HEK293 (cell line): ENCODE measurements around the gene TTC4.

ENCODE experiments used
- CTCF ChIA-PET: fragments of 350-600 bp; formaldehyde crosslinking; extraction: SDS; loops from one replicate; lab custom pipeline; 2021; ENCODE audit warnings: antibody characterized with exemption; lab: Yijun Ruan, JAX
- POLR2A ChIA-PET: fragments of 300-600 bp; formaldehyde crosslinking; extraction: SDS; loops from one replicate; lab custom pipeline; 2020; ENCODE audit warnings: antibody characterized with exemption, inconsistent platforms; lab: Yijun Ruan, JAX
- H3K27ac ChIP-seq: fragments of 200-500 bp; sonication (Bioruptor generic); 2 replicates; pipeline ENCODE4 v1.5.1; 2014; ENCODE audit warnings: low read depth, low read length, control low read depth, inconsistent platforms; ENCODE audit errors: extremely low read depth
- H3K36me3 ChIP-seq, 2 experiments: fragments of 200-500 bp in 1 of 2; sonication (Bioruptor generic) in 1 of 2; 1 replicate in 1 of 2; 2 replicates in 1 of 2; pipeline ENCODE4 v1.5.1; 2014 to 2017; ENCODE audit warnings: inconsistent platforms in 2 of 2, low read length in 2 of 2; ENCODE audit not compliant: control insufficient read depth in 2 of 2, insufficient read depth in 1 of 2
- H3K4me1 ChIP-seq: fragments of 200-500 bp; sonication (Bioruptor generic); 2 replicates; pipeline ENCODE4 v1.5.1; 2014; ENCODE audit warnings: mild to moderate bottlenecking, low read length, inconsistent platforms; ENCODE audit not compliant: control insufficient read depth, insufficient read depth
- H3K4me3 ChIP-seq: 2 replicates; pipeline ENCODE4 v1.5.1; 2011; ENCODE audit warnings: low read depth, mild to moderate bottlenecking, control low read depth, low read length, moderate library complexity
- H3K9me3 ChIP-seq: fragments of 200-500 bp; sonication (Bioruptor generic); 2 replicates; pipeline ENCODE4 v1.5.1; 2014; ENCODE audit warnings: low read depth, low read length, inconsistent platforms; ENCODE audit not compliant: control insufficient read depth, insufficient read depth
- EGR2 ChIP-seq: fragments of 450-650 bp; formaldehyde crosslinking; IDR thresholded peaks from 2 replicates; pipeline ENCODE4 v1.5.1; 2016; ENCODE audit warnings: low read depth, missing biosample characterization, missing genetic modification characterization
- GFI1B ChIP-seq: fragments of 450-650 bp; formaldehyde crosslinking; IDR thresholded peaks from 2 replicates; pipeline ENCODE4 v1.5.1; 2016; ENCODE audit warnings: missing biosample characterization, missing genetic modification characterization
- HOXC10 ChIP-seq: sonication (generic); formaldehyde crosslinking; IDR thresholded peaks from 2 replicates; pipeline ENCODE4 v1.8.1; 2023; ENCODE audit warnings: mild to moderate bottlenecking, missing genetic modification reagents
- ZBTB17 ChIP-seq: fragments of 450-650 bp; formaldehyde crosslinking; IDR thresholded peaks from 2 replicates; pipeline ENCODE4 v1.5.1; 2016; ENCODE audit warnings: missing biosample characterization, missing genetic modification characterization
- ZBTB21 ChIP-seq: fragments of 450-650 bp; formaldehyde crosslinking; IDR thresholded peaks from 2 replicates; pipeline ENCODE4 v1.5.1; 2017; ENCODE audit warnings: missing biosample characterization, missing genetic modification characterization
- ZFHX2 ChIP-seq: fragments of 450-650 bp; formaldehyde crosslinking; conservative IDR thresholded peaks from 2 replicates; pipeline ENCODE4 v1.5.1; 2016; ENCODE audit warnings: missing biosample characterization, missing genetic modification characterization
- ZIC2 ChIP-seq: fragments of 450-650 bp; formaldehyde crosslinking; IDR thresholded peaks from 2 replicates; pipeline ENCODE4 v1.5.1; 2016; ENCODE audit warnings: missing biosample characterization, missing genetic modification characterization
- ZNF132 ChIP-seq: fragments of 450-650 bp; formaldehyde crosslinking; IDR thresholded peaks from 2 replicates; pipeline ENCODE4 v1.5.1; 2017; ENCODE audit warnings: missing biosample characterization, missing genetic modification characterization, borderline replicate concordance
- ZNF138 ChIP-seq: fragments of 450-650 bp; formaldehyde crosslinking; IDR thresholded peaks from 2 replicates; pipeline ENCODE4 v1.5.1; 2016; ENCODE audit warnings: missing biosample characterization, missing genetic modification characterization, borderline replicate concordance
- ZNF175 ChIP-seq: fragments of 450-650 bp; formaldehyde crosslinking; IDR thresholded peaks from 2 replicates; pipeline ENCODE4 v1.5.1; 2016; ENCODE audit warnings: missing biosample characterization, missing genetic modification characterization
- ZNF202 ChIP-seq: fragments of 450-650 bp; formaldehyde crosslinking; IDR thresholded peaks from 2 replicates; pipeline ENCODE4 v1.5.1; 2016; ENCODE audit warnings: missing biosample characterization, missing genetic modification characterization, borderline replicate concordance
- ZNF221 ChIP-seq: fragments of 450-650 bp; formaldehyde crosslinking; IDR thresholded peaks from 2 replicates; pipeline ENCODE4 v1.5.1; 2017; ENCODE audit warnings: missing biosample characterization, missing genetic modification characterization, borderline replicate concordance
- ZNF341 ChIP-seq: fragments of 450-650 bp; formaldehyde crosslinking; IDR thresholded peaks from 2 replicates; pipeline ENCODE4; 2016; ENCODE audit warnings: low read depth, missing biosample characterization, missing genetic modification characterization
- ZNF350 ChIP-seq: fragments of 450-650 bp; formaldehyde crosslinking; IDR thresholded peaks from 2 replicates; pipeline ENCODE4 v1.5.0; 2017; ENCODE audit warnings: missing biosample characterization, mild to moderate bottlenecking, missing genetic modification characterization
- ZNF433 ChIP-seq: fragments of 450-650 bp; formaldehyde crosslinking; IDR thresholded peaks from 2 replicates; pipeline ENCODE4 v1.5.1; 2016; ENCODE audit warnings: missing biosample characterization, missing genetic modification characterization, low read depth
- ZNF501 ChIP-seq: fragments of 450-650 bp; formaldehyde crosslinking; IDR thresholded peaks from 2 replicates; pipeline ENCODE4 v1.5.1; 2016; ENCODE audit warnings: missing biosample characterization, missing genetic modification characterization
- ZNF510 ChIP-seq: fragments of 450-650 bp; formaldehyde crosslinking; IDR thresholded peaks from 2 replicates; pipeline ENCODE4 v1.5.1; 2018; ENCODE audit warnings: mild to moderate bottlenecking, missing genetic modification characterization, missing biosample characterization; ENCODE audit not compliant: insufficient replicate concordance
- ZNF529 ChIP-seq: fragments of 450-650 bp; formaldehyde crosslinking; IDR thresholded peaks from 2 replicates; pipeline ENCODE4 v1.5.1; 2017; ENCODE audit warnings: missing genetic modification characterization, missing biosample characterization; ENCODE audit not compliant: insufficient replicate concordance
- ZNF555 ChIP-seq: fragments of 450-650 bp; formaldehyde crosslinking; conservative IDR thresholded peaks from 2 replicates; pipeline ENCODE4 v1.5.1; 2017; ENCODE audit warnings: missing biosample characterization, mild to moderate bottlenecking, missing genetic modification characterization, inconsistent platforms
- ZNF704 ChIP-seq: fragments of 450-650 bp; formaldehyde crosslinking; IDR thresholded peaks from 2 replicates; pipeline ENCODE4 v1.5.1; 2016; ENCODE audit warnings: missing biosample characterization, missing genetic modification characterization
- ZNF785 ChIP-seq: fragments of 450-650 bp; formaldehyde crosslinking; IDR thresholded peaks from 2 replicates; pipeline ENCODE4 v1.5.1; 2016; ENCODE audit warnings: missing biosample characterization, missing genetic modification characterization
- ZNF791 ChIP-seq: fragments of 450-650 bp; formaldehyde crosslinking; IDR thresholded peaks from 2 replicates; pipeline ENCODE4 v1.5.1; 2016; ENCODE audit warnings: missing biosample characterization, missing genetic modification characterization
- ZSCAN23 ChIP-seq: fragments of 450-650 bp; formaldehyde crosslinking; IDR thresholded peaks from 2 replicates; pipeline ENCODE4 v1.5.1; 2016; ENCODE audit warnings: missing biosample characterization, missing genetic modification characterization
- ZXDB ChIP-seq: fragments of 450-650 bp; formaldehyde crosslinking; IDR thresholded peaks from 2 replicates; pipeline ENCODE4 v1.5.1; 2016; ENCODE audit warnings: missing biosample characterization, missing genetic modification characterization
- TF ChIP-seq, protein P1 (sequence below): fragments of 450-650 bp; formaldehyde crosslinking; IDR thresholded peaks from 2 replicates; pipeline ENCODE4 v1.5.1; 2016; ENCODE audit warnings: missing biosample characterization, missing genetic modification characterization
- TF ChIP-seq, protein P2 (sequence below): fragments of 450-650 bp; formaldehyde crosslinking; IDR thresholded peaks from 2 replicates; pipeline ENCODE4 v1.5.1; 2017; ENCODE audit warnings: missing biosample characterization, missing genetic modification characterization
- TF ChIP-seq, protein P3 (sequence below): fragments of 450-650 bp; formaldehyde crosslinking; IDR thresholded peaks from 2 replicates; pipeline ENCODE4 v1.5.1; 2016; ENCODE audit warnings: missing biosample characterization, missing genetic modification characterization

TTC4 gene

DNA sequence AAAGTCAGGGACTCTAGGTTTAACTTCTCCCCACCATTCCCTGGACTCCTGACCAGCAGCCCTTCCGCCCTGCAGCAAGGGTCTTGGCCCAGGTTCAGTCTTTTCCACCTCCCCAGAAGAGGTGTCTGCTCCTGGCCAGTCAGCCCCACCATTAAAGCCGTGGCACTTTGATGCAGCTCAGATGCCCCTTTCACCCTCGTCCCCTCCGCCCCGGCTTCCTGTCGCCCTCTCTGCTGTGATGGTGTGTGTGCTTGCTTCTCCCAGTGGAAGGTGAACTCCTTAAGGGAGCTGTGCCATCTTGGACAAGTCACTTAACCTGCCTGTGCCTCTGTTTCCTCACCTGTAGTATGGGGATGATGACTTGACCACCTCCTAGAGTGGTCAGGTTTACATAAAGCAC lies 17.8 kb upstream of the TTC4 start:
- Histone ChIP-seq H3K9me3 (no peaks in the 10 kb centered on the region), H3K4me3 (no peak overlapping the region), H3K27ac (no peak overlapping the region), H3K4me1 (no peaks in the 10 kb centered on the region), H3K36me3 (no peaks in the 10 kb centered on the region)
- TF ChIP-seq ZNF221 (tag by site-specific recombination) (no peak), HOXC10 (CRISPR knock-in tag) (no peak)
- POLR2A ChIA-PET: no interaction called here
- CTCF ChIA-PET: interaction anchor here (0.6 kb wide), 1 partner anchor 678 kb away, joined by 4 read pairs; no protein-coding TSS in a partner anchor

- Histone ChIP-seq H3K4me3 (no peak overlapping the region), H3K9me3 (no peaks in the 10 kb centered on the region), H3K4me1 (no peaks in the 10 kb centered on the region), H3K36me3 (no peaks in the 10 kb centered on the region), H3K27ac (no peak overlapping the region)
- TF ChIP-seq ZNF704 (tag by site-specific recombination) (no peak), ZBTB17 (no peak), ZNF175 (no peak), ZSCAN23 (tag by site-specific recombination) (no peak), ZNF341 (tag by site-specific recombination) (no peak), ZNF501 (tag by site-specific recombination) (no peak), ZNF433 (tag by site-specific recombination) (no peak), ZNF138 (tag by site-specific recombination) (no peak), EGR2 (peak; percentile 66), ZNF350 (tag by site-specific recombination) (no peak), ZFHX2 (peak; percentile 32), ZNF510 (no peak), ZNF202 (no peak), ZBTB21 (no peak), ZNF132 (tag by site-specific recombination) (no peak)
- TF ChIP-seq, protein P1, sequence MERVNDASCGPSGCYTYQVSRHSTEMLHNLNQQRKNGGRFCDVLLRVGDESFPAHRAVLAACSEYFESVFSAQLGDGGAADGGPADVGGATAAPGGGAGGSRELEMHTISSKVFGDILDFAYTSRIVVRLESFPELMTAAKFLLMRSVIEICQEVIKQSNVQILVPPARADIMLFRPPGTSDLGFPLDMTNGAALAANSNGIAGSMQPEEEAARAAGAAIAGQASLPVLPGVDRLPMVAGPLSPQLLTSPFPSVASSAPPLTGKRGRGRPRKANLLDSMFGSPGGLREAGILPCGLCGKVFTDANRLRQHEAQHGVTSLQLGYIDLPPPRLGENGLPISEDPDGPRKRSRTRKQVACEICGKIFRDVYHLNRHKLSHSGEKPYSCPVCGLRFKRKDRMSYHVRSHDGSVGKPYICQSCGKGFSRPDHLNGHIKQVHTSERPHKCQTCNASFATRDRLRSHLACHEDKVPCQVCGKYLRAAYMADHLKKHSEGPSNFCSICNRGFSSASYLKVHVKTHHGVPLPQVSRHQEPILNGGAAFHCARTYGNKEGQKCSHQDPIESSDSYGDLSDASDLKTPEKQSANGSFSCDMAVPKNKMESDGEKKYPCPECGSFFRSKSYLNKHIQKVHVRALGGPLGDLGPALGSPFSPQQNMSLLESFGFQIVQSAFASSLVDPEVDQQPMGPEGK: no peak
- TF ChIP-seq, protein P2, sequence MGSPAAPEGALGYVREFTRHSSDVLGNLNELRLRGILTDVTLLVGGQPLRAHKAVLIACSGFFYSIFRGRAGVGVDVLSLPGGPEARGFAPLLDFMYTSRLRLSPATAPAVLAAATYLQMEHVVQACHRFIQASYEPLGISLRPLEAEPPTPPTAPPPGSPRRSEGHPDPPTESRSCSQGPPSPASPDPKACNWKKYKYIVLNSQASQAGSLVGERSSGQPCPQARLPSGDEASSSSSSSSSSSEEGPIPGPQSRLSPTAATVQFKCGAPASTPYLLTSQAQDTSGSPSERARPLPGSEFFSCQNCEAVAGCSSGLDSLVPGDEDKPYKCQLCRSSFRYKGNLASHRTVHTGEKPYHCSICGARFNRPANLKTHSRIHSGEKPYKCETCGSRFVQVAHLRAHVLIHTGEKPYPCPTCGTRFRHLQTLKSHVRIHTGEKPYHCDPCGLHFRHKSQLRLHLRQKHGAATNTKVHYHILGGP (tag by site-specific recombination): no peak
- ChIA-PET CTCF (no interaction called here), POLR2A (no interaction called here)
Measured at GRCh38 chr1:54698346-54698745, 17.3 kb upstream of the TTC4 start.

DNA sequence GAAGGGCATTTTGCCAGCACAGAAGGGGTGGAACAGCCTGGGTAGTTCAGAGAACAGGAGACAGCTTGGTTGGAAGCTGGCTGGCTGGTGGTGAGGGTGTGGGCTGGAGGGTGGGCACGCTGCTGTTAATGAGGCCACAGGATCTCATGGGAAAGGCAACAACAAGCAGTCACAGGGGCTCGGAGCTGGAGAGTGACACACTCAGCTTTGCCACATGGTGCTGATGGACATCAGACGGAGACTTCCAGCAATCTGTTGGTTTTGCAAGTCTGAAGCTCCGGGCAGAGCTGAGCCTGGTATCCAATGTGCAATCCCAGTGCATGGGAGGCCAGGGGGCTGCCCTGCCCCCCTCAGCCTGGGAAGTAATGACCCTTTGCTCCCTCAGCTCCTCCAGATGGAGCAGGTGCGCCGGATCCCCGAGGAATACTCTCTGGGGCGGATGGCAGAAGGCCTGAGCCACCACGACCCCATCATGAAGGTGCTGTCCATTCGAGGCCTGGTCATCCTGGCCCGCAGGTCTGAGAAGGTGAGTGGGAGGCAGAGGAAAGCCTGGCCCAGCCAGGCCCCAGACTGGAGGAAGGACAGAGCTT lies 15.6 kb upstream of the TTC4 start:
- ChIA-PET CTCF (interaction anchor here (0.7 kb wide), 1 partner anchor 211 kb away, joined by 3 read pairs; no protein-coding TSS in a partner anchor), POLR2A (no interaction called here)
- H3K36me3 ChIP-seq: no peaks in the 10 kb centered on the region

More for the DNA sequence above, 15.6 kb upstream of the TTC4 start:
- no peaks in the 10 kb centered on the region for H3K9me3 ChIP-seq
- no peak overlapping the region for H3K4me3 ChIP-seq
- no peak overlapping the region for H3K27ac ChIP-seq
- TF ChIP-seq ZNF785 (tag by site-specific recombination) (no peak), GFI1B (tag by site-specific recombination) (no peak), ZNF529 (no peak), ZIC2 (no peak), ZNF791 (tag by site-specific recombination) (no peak), ZXDB (no peak), ZNF555 (no peak)
- TF ChIP-seq, protein P3, sequence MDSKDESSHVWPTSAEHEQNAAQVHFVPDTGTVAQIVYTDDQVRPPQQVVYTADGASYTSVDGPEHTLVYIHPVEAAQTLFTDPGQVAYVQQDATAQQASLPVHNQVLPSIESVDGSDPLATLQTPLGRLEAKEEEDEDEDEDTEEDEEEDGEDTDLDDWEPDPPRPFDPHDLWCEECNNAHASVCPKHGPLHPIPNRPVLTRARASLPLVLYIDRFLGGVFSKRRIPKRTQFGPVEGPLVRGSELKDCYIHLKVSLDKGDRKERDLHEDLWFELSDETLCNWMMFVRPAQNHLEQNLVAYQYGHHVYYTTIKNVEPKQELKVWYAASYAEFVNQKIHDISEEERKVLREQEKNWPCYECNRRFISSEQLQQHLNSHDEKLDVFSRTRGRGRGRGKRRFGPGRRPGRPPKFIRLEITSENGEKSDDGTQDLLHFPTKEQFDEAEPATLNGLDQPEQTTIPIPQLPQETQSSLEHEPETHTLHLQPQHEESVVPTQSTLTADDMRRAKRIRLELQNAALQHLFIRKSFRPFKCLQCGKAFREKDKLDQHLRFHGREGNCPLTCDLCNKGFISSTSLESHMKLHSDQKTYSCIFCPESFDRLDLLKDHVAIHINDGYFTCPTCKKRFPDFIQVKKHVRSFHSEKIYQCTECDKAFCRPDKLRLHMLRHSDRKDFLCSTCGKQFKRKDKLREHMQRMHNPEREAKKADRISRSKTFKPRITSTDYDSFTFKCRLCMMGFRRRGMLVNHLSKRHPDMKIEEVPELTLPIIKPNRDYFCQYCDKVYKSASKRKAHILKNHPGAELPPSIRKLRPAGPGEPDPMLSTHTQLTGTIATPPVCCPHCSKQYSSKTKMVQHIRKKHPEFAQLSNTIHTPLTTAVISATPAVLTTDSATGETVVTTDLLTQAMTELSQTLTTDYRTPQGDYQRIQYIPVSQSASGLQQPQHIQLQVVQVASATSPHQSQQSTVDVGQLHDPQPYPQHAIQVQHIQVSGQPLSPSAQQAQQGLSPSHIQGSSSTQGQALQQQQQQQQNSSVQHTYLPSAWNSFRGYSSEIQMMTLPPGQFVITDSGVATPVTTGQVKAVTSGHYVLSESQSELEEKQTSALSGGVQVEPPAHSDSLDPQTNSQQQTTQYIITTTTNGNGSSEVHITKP (tag by site-specific recombination): no peak
- TF ChIP-seq, all 188 proteins: peak for 0
- H3K4me1 ChIP-seq: no peaks in the 10 kb centered on the region
